GM23338 (cell line): Measurements from ENCODE around the gene ADGRD1.

Experiments
- CREB1 ChIP-seq: fragments of 250-450 bp; sonication (Bioruptor Pico); IDR thresholded peaks from 2 replicates; pipeline ENCODE4 v1.5.0; 2020; ENCODE audit warnings: low read depth, mild to moderate bottlenecking, moderate library complexity
- EZH2 ChIP-seq: fragments of 200-600 bp; sonication (generic); IDR thresholded peaks from one replicate; pipeline ENCODE4 v1.8.0; 2017; ENCODE audit warnings: antibody characterized with exemption, mild to moderate bottlenecking, low read depth; ENCODE audit not compliant: unreplicated experiment
- EZH2phosphoT487 ChIP-seq: fragments of 200-600 bp; sonication (generic); IDR thresholded peaks from one replicate; pipeline ENCODE4 v1.8.1; 2018; ENCODE audit warnings: antibody characterized with exemption; ENCODE audit not compliant: unreplicated experiment
- JUNB ChIP-seq: IDR thresholded peaks from one replicate; pipeline ENCODE4 v1.6.1; 2016; ENCODE audit warnings: antibody characterized with exemption; ENCODE audit not compliant: unreplicated experiment
- POLR2AphosphoS5 ChIP-seq: IDR thresholded peaks from 2 replicates; pipeline ENCODE4 v1.6.1; 2016; ENCODE audit warnings: antibody characterized with exemption, low read depth
- TF ChIP-seq, protein P1 (sequence below), 2 experiments: fragments of 200-600 bp in 1 of 2; sonication (generic) in 1 of 2; conservative IDR thresholded peaks; 2 replicates each; pipeline versions ENCODE4 v1.5.1 to v1.6.1; 2016 to 2017; ENCODE audit warnings: antibody characterized with exemption in 2 of 2, low read depth in 2 of 2, mild to moderate bottlenecking in 2 of 2, moderate library complexity in 1 of 2
- TF ChIP-seq, protein P2 (sequence below): IDR thresholded peaks from one replicate; pipeline ENCODE4 v1.6.1; 2018; ENCODE audit warnings: antibody characterized with exemption; ENCODE audit not compliant: unreplicated experiment
- TF ChIP-seq, protein P3 (sequence below): IDR thresholded peaks from 2 replicates; pipeline ENCODE4 v1.6.1; 2016; ENCODE audit warnings: antibody characterized with exemption

DNA sequence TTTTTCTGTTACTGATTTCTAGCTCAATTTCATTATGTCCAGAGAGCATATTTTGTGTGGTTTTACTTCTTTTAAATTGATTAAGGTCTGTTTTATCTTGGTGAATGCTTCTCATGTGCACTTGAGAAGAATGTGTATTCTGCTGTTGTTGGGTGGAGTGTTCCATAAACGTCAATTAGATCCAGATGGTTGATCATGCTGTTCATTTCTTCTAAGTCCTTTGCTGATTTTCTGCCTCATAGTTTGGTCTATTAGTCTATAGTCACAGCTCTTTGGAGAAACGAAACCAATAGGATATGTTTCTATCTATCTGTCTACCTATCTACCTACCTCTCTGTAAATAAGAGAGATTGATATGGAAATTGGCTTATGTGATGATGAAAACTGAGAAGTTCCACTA is 17.1 kb upstream of the ADGRD1 start:
- TF ChIP-seq, protein P1, sequence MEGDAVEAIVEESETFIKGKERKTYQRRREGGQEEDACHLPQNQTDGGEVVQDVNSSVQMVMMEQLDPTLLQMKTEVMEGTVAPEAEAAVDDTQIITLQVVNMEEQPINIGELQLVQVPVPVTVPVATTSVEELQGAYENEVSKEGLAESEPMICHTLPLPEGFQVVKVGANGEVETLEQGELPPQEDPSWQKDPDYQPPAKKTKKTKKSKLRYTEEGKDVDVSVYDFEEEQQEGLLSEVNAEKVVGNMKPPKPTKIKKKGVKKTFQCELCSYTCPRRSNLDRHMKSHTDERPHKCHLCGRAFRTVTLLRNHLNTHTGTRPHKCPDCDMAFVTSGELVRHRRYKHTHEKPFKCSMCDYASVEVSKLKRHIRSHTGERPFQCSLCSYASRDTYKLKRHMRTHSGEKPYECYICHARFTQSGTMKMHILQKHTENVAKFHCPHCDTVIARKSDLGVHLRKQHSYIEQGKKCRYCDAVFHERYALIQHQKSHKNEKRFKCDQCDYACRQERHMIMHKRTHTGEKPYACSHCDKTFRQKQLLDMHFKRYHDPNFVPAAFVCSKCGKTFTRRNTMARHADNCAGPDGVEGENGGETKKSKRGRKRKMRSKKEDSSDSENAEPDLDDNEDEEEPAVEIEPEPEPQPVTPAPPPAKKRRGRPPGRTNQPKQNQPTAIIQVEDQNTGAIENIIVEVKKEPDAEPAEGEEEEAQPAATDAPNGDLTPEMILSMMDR (conservative IDR thresholded peaks at IDR 0.05; ENCODE audit: low read depth in 2 of 2), result no peak
- TF ChIP-seq EZH2, result no peak
- TF ChIP-seq POLR2AphosphoS5, result no peak
- no peak for TF ChIP-seq CREB1
- no peak for TF ChIP-seq JUNB
- TF ChIP-seq, protein P2, sequence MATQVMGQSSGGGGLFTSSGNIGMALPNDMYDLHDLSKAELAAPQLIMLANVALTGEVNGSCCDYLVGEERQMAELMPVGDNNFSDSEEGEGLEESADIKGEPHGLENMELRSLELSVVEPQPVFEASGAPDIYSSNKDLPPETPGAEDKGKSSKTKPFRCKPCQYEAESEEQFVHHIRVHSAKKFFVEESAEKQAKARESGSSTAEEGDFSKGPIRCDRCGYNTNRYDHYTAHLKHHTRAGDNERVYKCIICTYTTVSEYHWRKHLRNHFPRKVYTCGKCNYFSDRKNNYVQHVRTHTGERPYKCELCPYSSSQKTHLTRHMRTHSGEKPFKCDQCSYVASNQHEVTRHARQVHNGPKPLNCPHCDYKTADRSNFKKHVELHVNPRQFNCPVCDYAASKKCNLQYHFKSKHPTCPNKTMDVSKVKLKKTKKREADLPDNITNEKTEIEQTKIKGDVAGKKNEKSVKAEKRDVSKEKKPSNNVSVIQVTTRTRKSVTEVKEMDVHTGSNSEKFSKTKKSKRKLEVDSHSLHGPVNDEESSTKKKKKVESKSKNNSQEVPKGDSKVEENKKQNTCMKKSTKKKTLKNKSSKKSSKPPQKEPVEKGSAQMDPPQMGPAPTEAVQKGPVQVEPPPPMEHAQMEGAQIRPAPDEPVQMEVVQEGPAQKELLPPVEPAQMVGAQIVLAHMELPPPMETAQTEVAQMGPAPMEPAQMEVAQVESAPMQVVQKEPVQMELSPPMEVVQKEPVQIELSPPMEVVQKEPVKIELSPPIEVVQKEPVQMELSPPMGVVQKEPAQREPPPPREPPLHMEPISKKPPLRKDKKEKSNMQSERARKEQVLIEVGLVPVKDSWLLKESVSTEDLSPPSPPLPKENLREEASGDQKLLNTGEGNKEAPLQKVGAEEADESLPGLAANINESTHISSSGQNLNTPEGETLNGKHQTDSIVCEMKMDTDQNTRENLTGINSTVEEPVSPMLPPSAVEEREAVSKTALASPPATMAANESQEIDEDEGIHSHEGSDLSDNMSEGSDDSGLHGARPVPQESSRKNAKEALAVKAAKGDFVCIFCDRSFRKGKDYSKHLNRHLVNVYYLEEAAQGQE, result no peak
- TF ChIP-seq, protein P3, sequence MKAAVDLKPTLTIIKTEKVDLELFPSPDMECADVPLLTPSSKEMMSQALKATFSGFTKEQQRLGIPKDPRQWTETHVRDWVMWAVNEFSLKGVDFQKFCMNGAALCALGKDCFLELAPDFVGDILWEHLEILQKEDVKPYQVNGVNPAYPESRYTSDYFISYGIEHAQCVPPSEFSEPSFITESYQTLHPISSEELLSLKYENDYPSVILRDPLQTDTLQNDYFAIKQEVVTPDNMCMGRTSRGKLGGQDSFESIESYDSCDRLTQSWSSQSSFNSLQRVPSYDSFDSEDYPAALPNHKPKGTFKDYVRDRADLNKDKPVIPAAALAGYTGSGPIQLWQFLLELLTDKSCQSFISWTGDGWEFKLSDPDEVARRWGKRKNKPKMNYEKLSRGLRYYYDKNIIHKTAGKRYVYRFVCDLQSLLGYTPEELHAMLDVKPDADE, result no peak
- no peak for TF ChIP-seq EZH2phosphoT487
